Kidney tubule cell (primary cell): ENCODE results near the gene HMG20B.

Source experiments
- DNase-seq: peaks from one replicate; pipeline ENCODE4 v3.0.0-alpha.2; 2018; ENCODE audit warnings: low spot score

HMG20B gene

GRCh38 chr19:3607303-3608078, 34.7 kb downstream of the HMG20B start:
- DNase-seq, result no peak

GRCh38 chr19:3608079-3608641, 35.4 kb downstream of the HMG20B start:
- no peak for DNase-seq

- DNase-seq, result no peak
Observed at GRCh38 chr19:3608750-3609322, 36.1 kb downstream of the HMG20B start.

GRCh38 chr19:3609779-3610719, 37.3 kb downstream of the HMG20B start:
- DNase-seq, result no peak

GRCh38 chr19:3610745-3611717, 38.3 kb downstream of the HMG20B start:
- no peak for DNase-seq

GRCh38 chr19:3611841-3612240, 39.1 kb downstream of the HMG20B start:
- DNase-seq, result no peak

GRCh38 chr19:3612330-3612729, 39.6 kb downstream of the HMG20B start:
- DNase-seq, result no peak

GRCh38 chr19:3612901-3613741, 40.4 kb downstream of the HMG20B start:
- DNase-seq, result no peak

GRCh38 chr19:3613818-3614661, 41.3 kb downstream of the HMG20B start:
- DNase-seq, result no peak

GRCh38 chr19:3614858-3615505, 42.2 kb downstream of the HMG20B start:
- no peak for DNase-seq

GRCh38 chr19:3615524-3616135, 42.9 kb downstream of the HMG20B start:
- DNase-seq, result no peak

GRCh38 chr19:3617463-3617862, 44.7 kb downstream of the HMG20B start:
- DNase-seq, result no peak

- peak; percentile 32 for DNase-seq
Observed at GRCh38 chr19:3618144-3618810, 45.5 kb downstream of the HMG20B start.

- DNase-seq, result no peak
Observed at GRCh38 chr19:3618811-3619630, 46.3 kb downstream of the HMG20B start.

- DNase-seq, result no peak
Observed at GRCh38 chr19:3619631-3620012, 46.9 kb downstream of the HMG20B start.

- DNase-seq, result no peak
Observed at GRCh38 chr19:3620145-3620816, 47.5 kb downstream of the HMG20B start.
